ENCODE measurements around the gene ICA1L.

ICA1L gene

DNA sequence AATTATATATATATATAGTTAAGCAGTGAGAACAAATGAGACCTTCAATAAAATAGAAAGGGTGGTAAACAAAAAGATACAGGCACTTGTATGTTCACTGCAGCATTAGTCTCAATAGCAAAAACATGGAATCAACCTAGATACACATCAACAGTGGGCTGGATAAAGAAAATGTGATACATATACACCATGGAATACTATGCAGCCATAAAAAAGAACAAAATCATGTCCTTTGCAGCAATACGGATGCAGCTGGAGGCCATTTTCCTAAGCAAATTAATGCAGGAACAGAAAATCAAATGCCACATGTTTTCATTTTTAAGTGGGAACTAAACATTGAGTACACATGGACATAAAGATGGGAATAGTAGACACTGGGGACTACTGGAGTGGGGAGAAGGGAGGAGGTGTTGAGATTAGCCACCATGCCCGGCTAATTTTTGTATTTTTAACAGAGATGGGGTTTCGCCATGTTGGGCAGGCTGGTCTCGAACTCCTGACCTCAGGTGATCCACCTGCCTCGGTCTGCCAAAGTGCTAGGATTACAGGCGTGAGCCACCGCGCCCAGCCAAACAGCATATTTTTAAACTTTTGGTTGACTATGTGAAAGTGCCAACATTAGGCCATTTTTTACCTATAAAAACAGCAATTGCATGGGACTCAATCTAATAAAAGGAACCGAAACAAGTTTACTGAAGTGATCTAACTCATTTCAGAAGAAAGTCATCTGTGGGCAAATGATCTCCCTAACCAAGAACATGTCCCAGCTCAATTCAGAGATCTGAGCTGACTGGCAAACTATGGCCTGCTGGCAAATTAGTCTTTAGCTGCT is 23.7 kb downstream of the ICA1L start:
- no peak for DNase-seq

DNA sequence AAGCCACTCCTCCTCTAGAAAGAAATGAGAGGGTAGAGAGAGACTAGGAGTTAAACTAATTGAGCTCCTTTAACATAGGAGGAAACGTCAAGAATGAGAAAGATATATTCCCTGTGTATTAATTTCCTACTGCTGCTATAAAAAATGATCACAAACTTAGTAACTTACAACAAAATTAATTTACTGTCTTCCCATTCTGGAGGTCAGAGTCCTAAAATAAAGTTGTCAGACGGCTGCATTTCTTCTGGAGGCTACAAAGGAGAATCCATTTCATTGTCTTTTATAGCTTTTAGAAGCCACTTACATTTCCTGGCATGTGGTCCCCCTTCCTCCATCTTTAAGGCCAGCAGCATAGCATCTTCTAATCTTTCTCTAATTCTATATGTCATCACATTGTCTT is 26.9 kb downstream of the ICA1L start:
- DNase-seq: no peak

DNA sequence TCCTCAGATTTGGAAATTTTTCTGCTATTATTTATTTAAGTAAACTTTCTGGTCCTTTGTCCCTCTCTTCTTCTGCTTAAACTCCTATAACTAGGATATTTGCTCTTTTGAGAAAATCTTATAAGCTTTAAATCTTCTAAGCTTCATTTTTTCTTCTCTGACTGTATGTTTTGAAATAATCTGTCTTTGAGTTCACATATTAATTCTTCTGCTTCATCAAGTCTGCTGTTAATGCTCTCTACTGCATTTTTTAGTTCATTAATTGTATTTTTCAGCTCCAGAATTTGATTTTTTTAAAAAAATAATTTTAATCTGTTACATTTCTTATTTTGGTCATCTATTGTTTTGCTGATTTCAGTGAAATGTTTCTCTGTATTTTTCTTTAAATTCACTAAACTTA is 28.9 kb downstream of the ICA1L start:
- DNase-seq: no peak

DNA sequence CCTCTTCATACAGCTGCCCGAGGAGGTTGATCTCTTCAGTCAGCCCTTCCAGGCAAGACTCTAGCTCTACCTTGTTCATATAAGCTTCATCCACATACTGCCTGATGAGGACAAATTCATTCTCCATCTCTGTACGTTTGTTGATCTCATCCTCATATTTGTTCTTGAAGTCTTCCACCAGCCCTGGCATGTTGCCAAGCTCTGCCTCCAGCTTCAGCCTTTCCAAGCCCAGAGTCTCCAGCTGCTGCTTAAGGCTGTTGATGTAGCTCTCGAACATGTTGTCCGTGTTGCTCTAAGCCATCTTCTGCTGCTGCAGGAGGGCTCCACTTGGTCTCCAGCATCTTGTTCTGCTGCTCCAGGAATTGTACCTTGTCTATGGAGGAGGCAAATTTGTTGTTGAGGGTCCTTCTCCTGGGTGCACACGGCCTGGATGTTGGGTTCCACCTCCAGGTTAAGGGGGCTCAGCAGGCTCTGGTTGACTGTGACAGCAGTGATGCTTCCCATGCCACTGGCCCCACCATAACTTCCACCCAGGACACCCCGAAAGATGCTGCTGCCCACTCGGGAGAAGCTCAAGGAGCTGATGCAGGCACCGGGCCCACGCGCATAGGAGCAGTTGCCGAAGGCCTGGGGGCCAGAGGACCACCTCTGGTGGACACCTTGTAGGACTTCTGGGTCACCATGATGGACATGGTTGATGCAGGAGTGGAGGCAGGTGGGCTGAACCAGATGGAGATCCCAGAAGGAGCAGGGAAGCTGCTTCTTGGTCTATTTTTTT is 30.3 kb downstream of the ICA1L start:
- peak; percentile 24 for DNase-seq

DNA sequence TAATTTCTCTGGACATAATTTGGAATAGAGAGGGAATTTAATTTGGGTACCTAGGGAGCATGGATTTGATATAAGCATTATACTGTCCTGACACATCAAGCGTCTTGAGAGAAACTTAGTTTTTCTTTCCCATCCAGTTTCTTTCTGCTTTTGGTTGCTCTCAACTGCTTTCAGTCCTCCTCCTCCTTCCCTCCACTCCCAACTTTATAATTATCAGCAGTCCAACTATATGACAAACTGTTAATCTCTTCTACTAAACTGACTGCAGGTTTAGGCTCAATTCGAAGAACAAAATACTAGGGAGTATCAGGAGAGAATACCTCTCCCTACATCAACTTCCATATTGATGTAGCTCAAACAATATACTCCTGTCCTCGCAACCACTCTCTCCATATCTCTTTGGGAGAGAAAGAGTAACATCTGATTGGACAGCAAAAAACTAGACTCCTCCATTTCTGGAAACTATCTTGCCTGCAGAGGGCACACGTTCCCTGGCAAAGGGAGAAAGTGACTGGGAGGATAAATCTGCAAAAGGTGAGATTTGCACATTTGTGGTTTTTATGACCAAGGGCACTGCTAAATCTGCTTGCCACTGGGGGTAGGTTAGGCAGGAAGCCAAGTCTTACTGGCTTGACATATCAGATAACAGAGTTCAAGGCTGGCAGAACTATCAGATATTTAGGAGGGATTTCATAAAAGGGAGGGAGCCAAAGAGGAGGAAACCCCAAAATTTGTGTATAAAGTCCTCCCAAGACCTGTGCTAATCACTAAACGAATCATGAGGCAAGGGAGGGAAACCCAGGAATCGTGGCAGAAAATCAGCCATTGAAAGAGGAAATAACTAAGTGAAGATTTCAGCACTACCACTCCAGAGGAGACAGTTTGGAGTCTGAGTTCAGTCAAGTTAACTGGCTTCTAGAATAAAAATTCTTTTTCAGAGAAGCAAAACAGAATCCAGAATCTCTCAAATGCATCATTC is 40.0 kb downstream of the ICA1L start:
- peak; percentile 41 for DNase-seq

DNA sequence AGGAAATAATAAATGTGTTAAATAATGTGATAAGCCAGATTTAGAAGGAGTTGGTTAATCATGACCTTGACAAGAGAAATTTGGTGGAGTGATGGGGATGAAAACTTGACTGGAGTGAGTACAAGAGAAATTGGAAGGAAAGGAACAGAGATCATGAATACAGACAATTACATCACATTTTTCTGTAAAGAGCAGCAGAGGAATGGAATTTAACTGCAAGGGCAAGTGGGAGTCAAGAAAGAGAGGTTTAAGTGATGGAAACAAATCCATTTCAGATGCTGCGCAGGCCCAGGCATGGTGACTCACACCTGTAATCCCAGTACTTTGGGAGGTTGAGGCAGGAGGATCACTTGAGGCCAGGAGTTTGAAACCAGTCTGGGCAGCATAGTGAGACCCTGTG is 46.7 kb downstream of the ICA1L start:
- no peak for DNase-seq

DNA sequence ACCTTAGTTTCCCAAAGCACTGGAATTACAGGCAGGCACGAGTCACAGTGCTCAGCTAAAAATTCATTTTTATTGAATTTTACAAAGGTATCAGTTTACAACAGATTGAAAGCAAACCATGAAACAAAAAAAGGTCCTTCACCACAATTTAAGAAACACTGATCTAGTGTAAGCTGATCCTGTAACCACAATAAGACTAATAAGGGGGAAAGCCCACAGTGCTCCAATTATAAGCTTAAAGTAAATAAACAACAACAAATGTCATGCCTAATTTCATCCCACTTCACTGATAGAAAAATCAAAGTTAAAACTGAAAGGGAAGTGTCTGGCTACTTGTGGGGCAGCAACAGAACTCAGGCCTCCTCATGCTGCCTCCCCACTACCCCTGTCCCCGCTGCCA is 49.2 kb downstream of the ICA1L start:
- no peak for DNase-seq

DNA sequence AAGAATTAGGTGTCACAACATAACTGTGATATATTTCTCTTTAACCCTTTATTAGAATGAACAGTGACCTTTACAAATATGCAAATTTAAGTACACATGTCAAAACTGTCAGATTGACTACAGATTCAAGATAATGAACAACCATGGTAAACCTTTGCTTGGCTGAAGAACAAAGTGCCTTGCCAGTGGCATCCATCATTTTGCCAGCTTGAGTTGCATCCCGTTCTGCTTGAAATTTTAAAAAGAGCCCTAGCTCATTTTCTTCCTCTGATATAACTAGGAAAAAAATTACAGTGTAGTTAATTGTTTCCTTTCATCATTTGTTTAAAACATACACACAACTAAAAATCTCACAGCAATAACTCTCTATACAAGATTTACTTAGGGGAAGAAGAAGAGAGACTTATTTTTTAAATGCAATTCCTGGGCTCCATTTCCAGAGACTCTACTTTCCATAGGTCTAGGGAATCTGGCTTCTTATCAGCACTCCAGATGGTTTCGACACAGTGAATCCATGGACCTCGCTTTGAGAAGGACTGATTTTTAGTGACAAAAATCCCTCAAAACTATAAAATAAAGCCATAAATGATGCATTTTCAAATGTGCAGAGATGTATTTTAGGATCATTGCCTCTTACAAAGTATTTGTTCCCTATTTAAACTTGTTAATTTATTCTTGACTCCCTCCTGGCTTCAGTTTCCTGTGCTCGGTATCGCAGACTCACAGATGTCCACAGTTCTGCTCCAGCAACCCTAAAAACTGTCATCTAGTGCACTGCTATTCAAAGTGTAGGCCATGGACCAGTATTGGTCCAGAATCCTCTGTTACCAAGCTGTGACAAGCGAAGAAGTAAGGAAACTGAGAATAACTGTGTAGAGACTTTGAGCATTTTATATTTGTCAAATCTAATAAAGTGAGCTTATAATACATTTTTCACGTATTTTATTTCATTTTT is 50.1 kb downstream of the ICA1L start:
- no peak for DNase-seq

DNA sequence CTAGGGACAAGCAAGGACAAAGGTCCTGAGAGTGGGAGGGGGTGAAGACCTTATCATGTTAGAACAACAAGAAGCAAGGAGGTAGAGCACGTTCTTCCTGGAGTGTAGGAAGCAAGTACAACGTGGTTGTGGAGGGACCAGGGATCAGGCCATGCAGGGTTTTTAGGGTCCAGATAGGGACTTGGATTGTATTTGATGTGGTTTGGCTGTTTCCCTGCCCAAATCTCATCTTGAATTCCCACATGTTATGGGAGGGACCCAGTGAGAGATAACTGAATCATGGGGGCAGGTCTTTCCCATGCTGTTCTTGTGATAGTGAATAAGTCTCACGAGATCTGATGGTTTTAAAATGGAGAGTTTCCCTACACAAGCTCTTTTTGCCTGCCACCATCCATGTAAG is 53.2 kb downstream of the ICA1L start:
- DNase-seq: no peak

DNA sequence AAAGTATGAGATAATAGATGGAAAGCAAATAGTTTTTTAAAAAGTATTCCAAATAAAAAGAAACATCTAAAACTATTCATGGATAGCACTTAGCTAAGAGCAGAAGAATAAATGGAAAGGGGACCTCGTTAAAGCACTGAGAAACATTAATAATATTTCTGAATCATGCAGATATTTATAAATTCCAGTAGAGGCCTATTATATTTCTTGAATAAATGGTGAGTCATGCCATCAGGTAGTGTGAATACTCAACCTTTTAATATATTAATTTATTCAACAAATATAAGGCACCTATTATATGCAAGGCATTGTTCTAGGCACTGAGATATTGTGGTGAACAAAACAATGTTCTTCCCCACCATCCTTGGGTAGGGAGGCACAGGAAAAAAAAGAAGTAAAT is 53.8 kb downstream of the ICA1L start:
- no peak for DNase-seq

DNA sequence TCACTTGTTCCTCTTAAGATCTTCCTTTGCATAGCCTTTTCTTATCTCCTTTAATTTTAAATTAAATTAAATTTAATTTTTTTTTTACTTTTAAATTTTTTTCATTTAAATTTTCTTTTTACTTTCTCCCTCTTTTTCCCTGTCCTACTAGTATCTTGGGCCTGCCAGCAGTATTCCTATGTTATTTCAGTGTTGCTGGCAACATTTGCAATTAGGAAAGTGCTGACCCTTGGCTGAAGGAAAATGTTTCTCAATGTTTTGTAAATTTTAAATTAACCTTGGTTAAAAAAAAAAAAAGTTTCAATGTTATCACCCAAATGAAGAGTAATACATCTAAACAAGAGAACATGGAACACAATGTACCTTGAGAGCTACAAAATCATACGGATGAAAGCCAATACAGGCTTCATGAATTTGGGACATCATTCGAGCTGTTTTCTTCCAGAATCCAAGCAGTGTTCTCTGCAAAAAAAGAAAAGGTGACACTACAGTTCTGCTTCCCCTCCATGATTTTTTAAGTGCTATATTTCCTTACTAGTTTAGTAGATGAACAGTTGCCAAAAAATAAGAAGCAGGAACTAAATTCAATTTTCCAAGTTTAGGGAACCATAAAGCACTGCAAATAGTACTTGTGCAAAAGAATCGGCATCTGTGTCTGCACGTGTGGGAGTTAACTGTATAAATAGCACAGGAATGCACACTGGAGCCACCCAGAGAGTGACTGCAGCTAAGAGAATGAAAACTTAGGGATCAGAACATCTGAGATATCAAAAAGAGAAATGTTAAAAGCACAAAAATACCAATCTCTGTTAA is 55.8 kb downstream of the ICA1L start:
- no peak for DNase-seq

DNA sequence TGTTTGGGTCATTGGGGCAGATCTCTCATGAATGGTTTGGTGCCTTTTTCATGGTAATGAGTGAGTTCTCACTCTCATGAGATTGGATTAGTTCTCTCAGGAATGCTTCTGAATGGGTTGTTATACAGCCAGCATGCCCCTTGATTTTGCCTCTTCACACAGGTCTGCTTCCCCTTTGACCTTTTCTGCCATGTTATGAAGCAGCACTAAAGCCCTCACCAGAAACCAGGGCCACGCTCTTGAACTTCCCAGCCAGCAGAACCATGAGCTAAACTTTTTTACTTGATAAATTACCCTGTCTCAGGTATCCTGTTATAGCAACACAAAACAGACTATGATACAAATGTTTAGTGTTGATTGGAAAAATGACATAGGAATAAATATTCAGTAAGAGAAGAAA is 57.3 kb downstream of the ICA1L start:
- no peak for DNase-seq

DNA sequence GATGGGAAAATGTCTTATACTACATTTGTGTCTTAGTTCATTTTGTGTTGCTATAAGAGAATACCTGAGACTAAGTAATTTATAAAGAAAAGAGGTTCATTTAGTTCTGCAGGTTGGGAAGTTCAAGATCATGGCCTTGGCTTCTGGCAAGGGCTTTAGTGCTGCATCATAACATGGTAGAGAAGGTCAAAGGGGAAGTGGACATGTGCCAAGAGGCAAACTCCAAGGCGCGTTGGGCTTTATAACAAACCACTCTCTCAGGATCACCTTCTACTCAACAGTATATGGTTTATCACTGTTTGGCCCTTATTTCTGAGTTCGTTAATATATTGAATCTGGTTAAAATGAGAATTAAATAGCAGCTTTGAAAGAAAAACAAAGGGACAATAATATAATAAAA is 58.2 kb downstream of the ICA1L start:
- DNase-seq: no peak

DNA sequence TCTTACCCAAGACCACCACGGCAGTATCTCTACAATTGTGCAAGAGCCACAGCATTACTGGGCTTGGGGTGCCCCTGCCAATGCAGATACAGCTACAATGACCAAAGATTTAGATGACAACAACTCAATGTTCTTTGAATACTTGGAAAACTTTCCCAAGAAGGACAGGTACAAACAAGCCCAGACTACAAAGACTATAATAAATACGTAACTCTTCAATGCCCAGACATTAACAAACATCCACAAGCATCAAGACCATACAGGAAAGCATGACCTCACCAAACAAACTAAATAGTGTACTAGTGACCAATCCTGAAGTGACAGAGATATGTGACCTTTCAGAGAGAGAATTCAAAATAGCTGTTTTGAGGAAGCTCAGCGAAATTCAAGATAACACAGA is 62.8 kb downstream of the ICA1L start:
- DNase-seq: no peak

DNA sequence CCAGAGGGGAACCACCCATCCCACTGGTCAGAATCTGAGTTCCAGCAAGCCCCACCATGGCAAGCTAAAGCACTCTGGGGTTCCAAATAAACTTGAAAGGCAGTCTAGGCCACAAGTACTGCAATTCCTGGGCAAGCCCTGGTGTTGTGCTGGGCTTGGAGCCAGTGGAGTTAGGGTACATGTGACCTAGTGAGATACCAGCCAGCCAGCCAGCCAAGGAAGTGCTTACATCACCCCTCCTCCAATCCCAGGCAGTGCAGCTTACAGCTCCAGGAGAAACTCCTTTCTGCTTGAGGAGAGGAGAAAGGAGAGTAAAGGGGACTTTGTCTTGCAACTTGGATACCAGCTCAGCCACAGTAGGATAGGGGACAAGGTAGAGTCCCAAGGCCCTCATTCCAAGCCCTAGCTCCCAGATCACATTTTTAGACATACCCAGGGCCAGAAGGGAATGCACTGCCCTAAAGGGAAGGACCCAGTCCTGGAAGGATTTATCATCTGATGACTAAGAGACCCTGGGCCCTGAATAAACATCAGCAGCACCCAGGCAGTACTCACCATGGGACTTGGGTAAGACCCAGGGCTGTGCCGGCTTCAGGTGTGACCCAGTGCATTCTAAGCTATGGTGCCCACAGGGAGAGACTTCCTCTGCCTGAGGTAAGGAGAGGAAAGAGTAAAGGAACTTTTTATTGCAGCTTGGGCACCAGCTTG is 64.0 kb downstream of the ICA1L start:
- DNase-seq: peak; percentile 65

DNA sequence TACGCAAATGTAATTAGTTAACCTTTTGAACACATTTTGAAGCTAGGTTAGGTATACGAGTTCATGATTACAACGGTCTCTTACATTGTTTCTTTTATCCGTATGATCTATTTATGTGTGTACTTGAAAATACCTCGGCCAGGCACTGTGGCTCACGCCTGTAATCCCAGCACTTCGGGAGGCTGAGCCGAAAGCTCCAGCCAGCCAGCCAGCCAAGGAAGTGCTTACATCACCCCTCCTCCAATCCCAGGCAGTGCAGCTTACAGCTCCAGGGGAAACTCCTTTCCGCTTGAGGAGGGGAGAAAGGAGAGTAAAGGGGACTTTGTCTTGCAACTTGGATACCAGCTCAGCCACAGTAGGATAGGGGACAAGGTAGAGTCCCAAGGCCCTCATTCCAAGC is 65.7 kb downstream of the ICA1L start:
- peak; percentile 54 for DNase-seq

DNA sequence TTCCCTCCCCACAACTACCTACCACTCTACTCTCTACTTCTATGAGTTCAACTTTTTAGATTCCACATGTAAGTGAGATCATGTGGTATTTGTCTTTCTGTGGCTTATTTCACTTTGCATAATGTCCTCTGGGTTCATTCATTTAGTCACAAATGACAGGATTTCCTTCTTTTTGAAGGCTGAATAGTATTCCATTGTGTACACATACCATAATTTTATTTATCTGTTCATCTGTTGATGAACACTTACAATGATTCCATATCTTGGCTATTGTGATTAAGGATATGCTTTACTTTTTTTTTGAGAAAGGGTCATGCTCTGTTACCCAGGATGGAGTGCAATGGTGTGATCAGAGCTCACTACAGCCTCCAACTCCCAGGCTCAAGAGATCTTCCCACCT is 73.6 kb downstream of the ICA1L start:
- no peak for DNase-seq

DNA sequence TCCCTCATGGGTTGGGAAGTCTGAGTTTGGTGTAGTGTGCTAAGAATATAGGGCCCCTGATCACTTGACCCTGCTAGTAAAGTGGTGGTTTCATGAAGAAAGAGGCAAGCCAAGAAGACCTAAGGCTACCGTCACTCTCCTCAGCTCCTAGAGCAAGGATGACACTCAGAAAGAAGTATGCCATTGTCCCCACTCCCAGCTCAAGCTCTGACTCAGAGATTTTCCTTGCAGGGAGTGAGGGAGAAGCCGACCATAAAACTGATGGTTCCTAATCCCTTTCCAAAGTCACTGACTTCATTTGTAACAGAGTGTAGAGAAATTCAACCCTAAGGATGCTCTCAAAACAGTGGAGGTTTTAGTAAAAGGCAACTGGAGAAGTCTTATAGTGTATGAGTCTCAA is 80.9 kb downstream of the ICA1L start:
- no peak for DNase-seq

DNA sequence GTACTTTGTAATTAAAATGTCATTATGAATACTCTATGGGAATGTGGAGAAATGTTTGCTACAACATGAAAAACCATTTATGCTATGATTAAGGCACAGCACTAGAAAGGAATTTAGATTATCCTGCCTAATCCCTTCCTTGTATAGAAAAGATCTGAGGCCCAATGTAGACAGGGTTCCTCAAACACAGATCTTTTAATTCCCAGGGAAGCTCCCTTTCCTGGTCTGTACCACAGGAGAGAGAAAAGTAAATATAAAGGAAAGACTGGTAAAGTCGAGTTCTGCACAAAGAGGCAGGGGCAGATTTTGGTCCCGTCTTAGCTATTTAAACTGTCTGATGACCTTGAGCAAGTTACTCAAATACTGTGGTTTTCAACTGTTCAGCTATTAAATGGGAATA is 84.7 kb downstream of the ICA1L start:
- DNase-seq: no peak

DNA sequence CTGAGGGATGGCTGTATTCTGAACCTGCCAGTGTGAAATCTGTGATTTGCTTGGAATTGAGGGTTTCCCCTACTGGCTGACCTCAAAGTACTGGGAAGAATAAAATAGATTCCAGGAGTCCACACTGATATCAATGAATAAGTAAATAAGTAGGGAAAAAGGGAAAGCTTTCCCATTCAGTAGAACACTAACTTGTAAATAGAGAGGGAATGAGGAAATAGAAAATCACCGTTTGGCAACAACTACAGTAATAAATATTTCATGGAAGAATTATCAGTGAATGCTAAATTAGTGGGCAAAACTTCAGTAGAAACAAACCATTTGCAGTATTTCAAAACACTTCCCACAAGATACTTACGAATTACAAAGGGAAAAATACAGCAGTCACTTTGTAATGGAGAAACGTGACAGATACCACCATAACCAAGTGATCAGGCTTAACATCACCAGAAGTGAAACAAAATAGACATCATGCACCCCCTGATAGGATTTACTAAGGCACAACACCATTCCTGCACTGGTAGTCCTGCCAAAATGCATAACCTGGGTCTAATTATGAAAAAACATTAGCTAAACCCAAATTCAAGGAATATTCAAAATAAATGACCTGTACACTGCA is 88.5 kb downstream of the ICA1L start:
- DNase-seq: no peak

All from femur (tissue), 1 donor.